ENCODE data around the gene ABCA4.

- TF ChIP-seq CTCF (IDR thresholded peaks at IDR 0.05) (no peak), POLR2A (IDR thresholded peaks at IDR 0.05) (no peak)
Observed at GRCh38 chr1:94153133-94153532, 32.2 kb upstream of the ABCA4 start.
